ENCODE data around the gene KRT10.

- TF ChIP-seq CTCF (conservative IDR thresholded peaks at IDR 0.05) = no peak
- no peak for TF ChIP-seq EZH2 (IDR thresholded peaks at IDR 0.05; ENCODE audit: low read depth)
Observed at GRCh38 chr17:40799859-40800258, 22.6 kb downstream of the KRT10 start, which contains the start of gene KRT28.

All from PC-9 (cell line).